Gastrocnemius medialis (tissue), 4 donors: Measurements from ENCODE around the gene SCN2A.

Source experiments
- CTCF ChIP-seq, 5 experiments: fragments of 450-650 bp in 3 of 5; fragments of 200-600 bp in 2 of 5; sonication (generic) in 2 of 5; IDR thresholded peaks in 4 of 5; conservative IDR thresholded peaks in 1 of 5; 1 replicate in 4 of 5; 2 replicates in 1 of 5; pipeline ENCODE4 v1.5.1; 2016 to 2019; ENCODE audit warnings: antibody characterized with exemption in 5 of 5, mild to moderate bottlenecking in 3 of 5, moderate library complexity in 3 of 5
- POLR2A ChIP-seq, 2 donors: fragments of 450-650 bp; IDR thresholded peaks; one replicate each; pipeline ENCODE4 v1.6.1; 2017; ENCODE audit warnings: antibody characterized with exemption in 2 of 2, mild to moderate bottlenecking in 2 of 2, moderate library complexity in 2 of 2

DNA sequence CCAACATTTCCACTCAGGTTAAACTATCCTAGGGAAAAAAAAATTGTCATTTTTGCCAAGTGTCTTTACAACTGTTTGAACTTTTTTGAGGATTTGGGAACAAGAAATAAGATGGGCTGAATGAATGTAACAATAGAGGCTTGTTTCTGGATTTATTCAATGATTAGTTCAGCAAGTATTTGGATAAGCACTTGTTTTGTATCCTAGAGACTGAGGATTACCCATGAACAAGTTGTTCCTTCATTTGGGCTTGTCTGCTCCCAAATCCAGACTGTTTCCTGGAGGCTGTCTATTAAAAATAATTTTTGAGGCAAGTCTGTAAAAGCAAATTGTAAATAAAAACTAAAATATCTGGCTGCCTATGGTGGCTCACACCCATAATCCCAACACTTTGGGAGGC is 168.3 kb downstream of the SCN2A start:
- TF ChIP-seq POLR2A (IDR thresholded peaks at IDR 0.05): no peak
- no peak for TF ChIP-seq CTCF (IDR thresholded peaks at IDR 0.05 in 4 of 5, conservative IDR thresholded peaks at IDR 0.05 in 1 of 5)
